GM21515 (cell line): ENCODE measurements around the gene EZH2.

Experiments
- ATAC-seq: cut with Tn5 transposase; IDR thresholded peaks from one replicate; pipeline ENCODE4 v1.9.1; 2021; ENCODE audit not compliant: unreplicated experiment

EZH2 gene

DNA sequence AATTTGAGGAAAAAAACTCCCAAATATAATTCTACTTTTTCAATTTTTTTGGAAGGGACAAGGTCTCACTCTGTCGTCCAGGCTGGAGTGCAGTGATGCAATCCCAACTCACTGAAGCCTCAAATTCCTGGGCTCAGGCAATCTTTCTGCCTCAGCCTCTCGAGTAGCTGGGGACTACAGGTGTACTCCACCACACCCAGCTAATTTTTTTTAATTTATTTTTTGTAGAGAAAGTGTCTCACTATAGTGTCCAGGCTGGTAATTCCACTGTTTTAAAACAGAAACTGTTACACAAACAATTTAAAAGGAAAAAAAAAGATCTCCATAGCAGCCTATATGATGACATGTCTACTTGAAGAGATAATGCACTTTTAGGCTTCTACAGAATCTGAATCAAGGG, 25.6 kb downstream of the EZH2 start:
- no peak for ATAC-seq

DNA sequence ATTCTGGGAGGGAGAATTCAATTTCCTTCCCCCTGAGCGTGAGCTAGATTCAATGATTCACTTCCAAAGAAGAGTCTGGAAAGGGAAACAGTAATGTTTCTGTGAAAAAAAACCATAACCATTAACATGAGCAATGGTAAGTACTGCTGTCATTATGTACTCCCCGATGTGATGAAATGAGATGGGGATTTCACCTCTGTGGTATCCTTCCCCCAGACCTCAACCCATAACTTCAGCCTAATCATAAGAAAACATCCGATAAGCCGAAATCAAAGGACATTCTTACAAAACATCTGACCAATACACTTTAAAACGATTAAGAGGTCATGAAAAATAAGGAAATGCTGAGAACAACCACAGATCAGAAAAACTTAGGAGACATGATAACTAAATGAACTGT, 27.2 kb downstream of the EZH2 start:
- ATAC-seq: no peak

- ATAC-seq: no peak
Observed at GRCh38 chr7:148856578-148856881, 27.6 kb downstream of the EZH2 start.

DNA sequence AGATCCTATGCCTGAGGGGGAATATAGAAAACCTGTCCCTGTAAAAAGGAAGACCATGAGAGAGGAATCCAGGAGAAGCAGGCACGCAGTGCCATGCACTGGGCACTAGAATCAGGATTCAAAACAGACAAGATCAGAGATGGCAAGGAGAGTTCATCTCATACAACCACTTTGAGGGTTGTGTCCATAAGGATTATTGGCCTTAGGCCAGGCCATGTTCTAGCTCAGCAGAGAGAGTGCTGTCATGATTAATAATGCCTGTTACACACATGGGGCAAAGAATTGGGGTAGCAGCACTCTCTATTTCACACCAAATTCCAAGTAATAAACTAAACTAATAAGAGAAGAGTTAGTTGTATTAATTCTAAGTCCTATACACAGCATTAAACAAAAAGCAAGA, 29.1 kb downstream of the EZH2 start:
- ATAC-seq: no peak

- no peak for ATAC-seq
Observed at GRCh38 chr7:148852272-148852671, 31.8 kb downstream of the EZH2 start.

- ATAC-seq: no peak
Observed at GRCh38 chr7:148850564-148850963, 33.5 kb downstream of the EZH2 start.

GRCh38 chr7:148849393-148850098, 34.5 kb downstream of the EZH2 start:
- no peak for ATAC-seq

GRCh38 chr7:148847815-148848734, 36.0 kb downstream of the EZH2 start:
- ATAC-seq: no peak

GRCh38 chr7:148838905-148839304, 45.2 kb downstream of the EZH2 start:
- ATAC-seq: no peak

- no peak for ATAC-seq
Observed at GRCh38 chr7:148835854-148836253, 48.2 kb downstream of the EZH2 start.

DNA sequence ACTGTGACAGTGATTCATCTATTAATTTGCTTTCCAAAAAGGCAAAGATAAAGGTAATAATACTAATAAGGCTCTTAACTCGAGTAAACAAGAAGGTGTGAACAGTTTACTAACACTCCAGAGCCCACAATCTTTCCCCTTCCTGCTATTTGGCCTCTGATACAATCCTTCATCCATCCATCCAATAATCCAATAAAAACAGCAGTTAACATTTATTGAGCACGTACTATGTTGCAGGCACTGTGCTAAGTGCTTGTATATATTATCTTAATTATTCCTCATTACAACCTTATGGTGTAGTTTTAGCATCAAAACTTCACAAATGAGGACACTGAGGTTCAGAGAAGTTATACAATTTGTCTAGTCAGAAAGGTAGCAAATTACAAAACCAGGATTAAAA, 49.5 kb downstream of the EZH2 start:
- no peak for ATAC-seq

- ATAC-seq: no peak
Observed at GRCh38 chr7:148831782-148832181, 52.3 kb downstream of the EZH2 start.

GRCh38 chr7:148830897-148831692, 53.0 kb downstream of the EZH2 start:
- ATAC-seq: no peak

DNA sequence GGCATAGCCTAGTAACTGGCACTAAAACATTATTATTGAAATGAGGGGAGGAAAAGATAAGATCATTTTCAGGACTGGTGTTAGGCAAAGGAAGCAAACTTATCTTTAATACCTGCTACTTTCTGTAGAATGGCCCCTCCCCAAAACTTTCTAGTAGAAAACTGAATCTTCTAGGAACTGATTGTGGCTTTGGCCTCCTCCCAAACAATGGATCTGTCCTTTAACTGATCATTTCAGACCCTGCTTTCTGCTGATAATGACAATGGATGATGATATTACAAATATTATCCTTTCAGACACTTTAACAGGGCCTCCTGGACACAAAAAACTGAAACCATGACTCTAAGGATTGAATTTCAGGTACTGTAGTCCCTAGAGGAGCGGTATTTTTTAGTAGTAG, 55.1 kb downstream of the EZH2 start:
- no peak for ATAC-seq

- ATAC-seq: no peak
Observed at GRCh38 chr7:148825338-148825737, 58.8 kb downstream of the EZH2 start.

- ATAC-seq: no peak
Observed at GRCh38 chr7:148824864-148825263, 59.2 kb downstream of the EZH2 start.

DNA sequence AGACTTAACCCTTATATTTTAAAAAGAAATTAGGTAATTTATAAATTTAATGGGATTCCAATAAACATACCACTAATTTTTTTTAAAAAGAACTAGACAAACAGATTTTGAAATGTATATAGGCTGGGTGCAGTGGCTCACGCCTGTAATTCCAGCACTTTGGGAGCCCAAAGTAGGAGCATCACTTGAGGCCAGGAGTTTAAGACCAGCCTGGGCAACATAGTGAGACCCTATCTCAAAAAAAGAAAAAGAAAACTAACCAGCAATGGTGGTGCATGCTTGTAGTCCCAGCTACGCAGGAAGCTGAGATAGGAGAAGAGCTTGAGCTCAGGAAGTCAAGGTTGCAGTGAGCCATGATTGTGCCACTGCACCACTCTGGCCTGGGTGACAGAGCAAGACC, 62.7 kb downstream of the EZH2 start:
- ATAC-seq: no peak

DNA sequence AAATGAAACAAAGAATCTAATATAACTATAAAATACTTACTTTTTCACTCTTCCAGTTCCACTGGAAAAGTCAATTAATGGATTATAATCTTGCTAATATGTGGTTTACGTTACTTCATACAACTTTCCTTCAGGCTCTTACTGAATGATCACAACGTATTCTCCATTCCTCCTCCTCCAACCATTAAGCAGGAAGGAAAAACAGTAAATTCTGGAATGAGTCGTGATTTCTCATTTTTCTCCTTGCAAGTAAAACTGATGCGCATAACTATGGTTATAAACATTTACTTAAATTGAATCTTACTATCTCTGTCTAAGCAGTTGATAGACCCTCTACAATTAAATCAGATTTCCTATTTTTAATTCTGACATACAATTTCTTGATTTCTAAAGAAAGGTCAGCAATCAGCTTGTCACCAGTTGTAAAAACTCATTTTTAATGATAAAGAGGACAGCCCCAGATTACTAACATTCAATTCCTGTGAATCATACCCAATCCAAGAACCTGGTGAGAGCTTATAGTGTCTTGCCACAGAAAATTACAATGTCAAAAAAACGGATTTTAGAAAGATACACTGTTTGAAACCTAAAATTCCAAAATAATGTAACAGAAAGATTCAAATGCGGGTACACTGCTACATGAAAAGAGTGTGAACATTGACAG, 64.3 kb downstream of the EZH2 start:
- no peak for ATAC-seq

GRCh38 chr7:148815612-148816011, 68.5 kb downstream of the EZH2 start:
- no peak for ATAC-seq

DNA sequence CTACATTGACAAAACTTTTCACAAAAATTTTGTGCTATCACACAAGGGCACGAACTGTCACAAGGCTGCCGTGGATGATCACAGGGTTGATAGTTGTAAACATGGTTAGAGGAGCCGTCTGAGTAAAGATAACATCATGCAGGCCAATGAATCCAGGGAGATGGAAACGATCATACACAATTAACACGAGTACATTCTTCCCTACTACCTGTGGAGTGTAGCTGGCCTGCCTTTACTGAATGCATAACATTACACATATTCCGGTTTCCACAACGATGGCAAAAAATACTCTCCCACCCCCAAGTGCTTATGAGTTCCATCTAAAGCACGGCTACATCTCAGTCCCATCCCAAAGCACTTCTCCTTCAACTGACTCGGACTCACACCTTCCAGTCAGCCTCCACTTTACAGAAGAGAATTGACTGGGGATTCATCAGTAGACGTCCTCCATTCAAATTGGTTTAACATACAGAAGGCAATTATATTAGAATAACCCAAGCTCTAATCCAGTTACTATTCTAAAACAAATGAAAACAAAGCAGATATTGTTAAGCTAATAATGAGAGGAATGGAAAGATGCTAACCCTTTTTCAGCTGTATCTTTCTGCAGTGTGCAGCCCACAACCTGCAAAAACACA, 69.0 kb downstream of the EZH2 start:
- no peak for ATAC-seq

DNA sequence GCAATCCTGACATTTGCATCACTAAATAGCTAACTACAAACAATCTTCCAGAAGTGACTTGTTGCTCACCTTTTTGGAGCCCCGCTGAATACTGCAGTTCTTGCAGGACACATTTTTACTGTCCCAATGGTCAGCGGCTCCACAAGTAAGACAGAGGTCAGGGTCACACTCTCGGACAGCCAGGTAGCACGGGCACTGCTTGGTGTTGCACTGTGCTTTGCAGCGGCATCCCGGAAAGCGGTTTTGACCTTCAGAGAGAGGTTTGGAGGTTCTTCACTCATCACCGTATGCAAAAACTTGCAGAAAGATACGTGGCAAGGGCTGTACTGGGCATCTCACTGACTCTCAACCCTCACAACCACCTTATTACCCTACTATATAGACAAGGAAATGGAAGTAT, 70.2 kb downstream of the EZH2 start:
- no peak for ATAC-seq
